Measurements from ENCODE around the gene LARGE2.
A peak's percentile ranks its signal among the peaks of the same experiment; 100 is the strongest.

The LARGE2 gene

GRCh38 chr11:45922425-45923082 lies at the start of gene LARGE2:
Gene LARGE2, plus strand, starts transcription at chr11:45922656. Its CDS starts 227 bp downstream, at chr11:45922883.
- no peak for DNase-seq

- no peak for DNase-seq
These were observed 46.1 kb upstream of the LARGE2 start for GRCh38 chr11:45876401-45876800.

DNA sequence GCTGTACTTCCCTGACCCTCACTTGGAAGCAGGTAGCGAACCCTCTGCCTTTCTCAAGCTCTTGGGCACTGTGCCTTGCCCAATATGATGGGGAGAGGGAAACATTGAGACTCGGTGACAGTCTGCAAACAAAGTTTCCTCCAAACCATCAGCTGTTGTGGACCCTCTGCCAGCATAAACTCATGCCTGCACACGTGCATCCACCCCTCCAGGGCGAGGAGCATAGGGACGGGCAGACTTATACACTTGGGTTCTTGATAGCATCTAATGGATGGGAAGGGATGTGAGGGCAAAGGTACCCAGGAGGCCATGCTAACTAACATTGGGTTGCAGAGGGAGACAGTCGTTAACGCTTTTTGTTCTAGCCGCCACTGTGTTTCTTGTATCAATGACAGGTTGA lies 45.2 kb upstream of the LARGE2 start:
- no peak for DNase-seq

GRCh38 chr11:45877845-45878244 lies 44.6 kb upstream of the LARGE2 start:
- DNase-seq = no peak

DNA sequence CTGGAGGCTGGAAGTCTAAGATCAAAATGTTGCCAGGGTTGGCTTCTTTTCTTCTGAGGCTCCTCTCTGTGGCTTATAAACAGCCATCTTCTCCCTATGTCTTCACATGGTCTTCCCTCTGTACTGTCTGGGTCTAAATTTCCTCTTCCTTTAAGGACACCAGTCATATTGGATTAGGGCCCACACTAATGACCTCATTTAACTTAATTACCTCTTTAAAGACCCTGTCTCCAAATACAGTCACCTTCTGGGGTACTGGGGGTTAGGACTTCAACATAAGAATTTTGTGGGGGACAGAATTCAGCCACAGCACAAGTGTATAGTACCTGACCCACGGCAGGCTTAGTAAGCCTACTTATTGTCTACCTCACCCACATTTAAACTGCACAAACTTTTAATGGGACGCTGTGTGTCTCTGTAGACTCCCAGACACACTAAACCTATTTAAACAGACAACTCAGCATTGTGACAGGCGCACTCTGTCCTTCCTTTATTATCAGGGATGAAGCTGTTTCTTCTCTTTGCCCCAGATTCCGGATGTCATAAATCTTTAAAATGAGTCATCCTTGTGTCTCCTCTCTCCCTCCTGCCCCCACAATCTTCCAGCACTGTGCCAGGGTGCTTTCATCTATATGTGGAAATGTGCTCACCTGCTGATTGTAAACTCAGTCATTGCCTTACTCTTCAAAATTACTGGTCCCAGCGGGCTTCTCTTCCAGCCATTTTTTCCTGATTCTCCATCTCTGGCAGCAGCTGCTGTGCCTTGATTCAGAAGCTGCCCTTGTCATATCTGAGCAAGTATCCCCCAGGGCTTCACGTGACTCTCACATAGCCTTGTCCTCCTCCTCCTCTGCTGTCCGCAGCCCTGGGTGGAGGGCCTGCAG lies 42.4 kb upstream of the LARGE2 start:
- no peak for DNase-seq

DNA sequence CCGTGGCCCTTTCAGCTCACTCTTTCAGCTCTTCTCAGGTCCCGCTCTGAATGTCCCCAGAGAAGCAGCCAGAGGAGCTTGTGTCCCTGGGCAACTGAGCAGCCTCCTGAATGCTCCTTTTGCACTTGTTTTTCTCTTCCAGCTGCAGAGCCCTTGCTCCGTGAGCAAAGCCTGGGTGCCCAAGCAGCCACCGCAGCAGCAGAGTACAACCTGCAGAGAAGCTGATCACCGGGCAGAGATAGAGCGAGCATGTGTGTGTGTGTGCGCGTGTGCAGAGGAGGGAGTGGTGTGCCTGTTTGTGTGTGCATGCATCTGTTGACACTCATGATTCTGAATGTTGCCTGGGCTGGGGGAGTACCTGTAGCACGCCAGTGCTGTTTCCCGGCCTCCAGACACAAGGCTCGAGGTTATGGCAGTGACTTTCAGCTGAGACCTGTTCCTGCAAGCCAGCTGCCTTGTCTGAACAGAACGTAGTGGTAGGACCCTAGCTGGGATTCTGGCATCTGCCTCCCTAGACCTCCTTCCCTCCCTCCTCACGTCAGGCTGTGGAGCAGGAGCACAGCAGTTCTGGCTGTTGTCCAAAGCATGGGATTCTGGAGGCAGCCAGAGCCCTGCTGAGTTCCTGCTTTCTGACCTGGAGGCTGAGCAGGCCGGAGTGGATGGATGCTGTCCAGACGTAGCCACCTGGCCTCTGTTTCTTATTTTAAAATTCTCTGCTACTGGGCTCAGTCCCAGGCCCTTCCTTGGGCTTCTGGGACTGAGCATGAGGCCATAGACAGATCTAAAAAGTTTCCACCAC lies 41.5 kb upstream of the LARGE2 start:
- DNase-seq = peak; percentile 74 to 96

GRCh38 chr11:45881708-45882368 lies 40.6 kb upstream of the LARGE2 start:
- peak; percentile 51 to 90 for DNase-seq

- no peak for DNase-seq
These were observed 37.8 kb upstream of the LARGE2 start for GRCh38 chr11:45884596-45885185.

- DNase-seq = peak in 1 of 2 experiments; percentile 76
These were observed 37.1 kb upstream of the LARGE2 start, which contains the start of gene MAPK8IP1 for GRCh38 chr11:45885274-45885920. Gene MAPK8IP1, plus strand, starts transcription at chr11:45885651. Its CDS starts 170 bp downstream, at chr11:45885821.

- no peak for DNase-seq
These were observed 36.3 kb upstream of the LARGE2 start for GRCh38 chr11:45885921-45886721.

DNA sequence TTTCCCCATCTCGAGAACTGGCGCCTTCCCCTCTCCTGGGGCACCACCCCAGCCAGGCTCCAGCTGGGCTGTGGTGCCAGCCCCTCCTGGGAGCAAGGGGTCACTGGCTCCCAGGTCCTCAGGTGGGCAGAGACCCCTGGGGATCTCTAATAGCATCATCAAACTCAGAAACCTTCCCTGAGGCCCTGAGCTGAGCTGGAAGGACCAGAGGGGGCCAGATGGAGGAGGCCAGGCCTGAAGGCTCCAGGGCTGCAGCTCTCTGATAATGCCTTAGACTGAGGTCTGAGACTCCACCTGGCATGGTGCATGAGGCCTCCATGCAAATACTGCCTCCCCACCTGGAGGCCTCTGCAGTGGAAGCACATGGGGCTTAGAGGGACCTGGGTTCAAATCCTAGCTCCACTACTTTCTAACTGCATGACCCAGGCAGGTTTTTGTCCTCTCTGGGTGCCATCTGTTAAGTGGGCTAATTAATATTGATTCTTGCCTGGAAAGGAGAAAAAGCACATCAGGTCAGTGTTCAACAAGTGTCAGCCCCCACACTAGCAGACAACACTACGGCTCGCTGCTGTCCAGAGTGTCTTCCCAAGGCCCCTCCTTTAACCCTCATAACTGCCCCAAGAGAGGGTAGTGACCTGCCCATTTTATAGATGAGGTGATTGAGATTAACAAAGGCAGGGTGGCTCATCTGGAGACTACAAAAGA lies 35.5 kb upstream of the LARGE2 start:
- no peak for DNase-seq

DNA sequence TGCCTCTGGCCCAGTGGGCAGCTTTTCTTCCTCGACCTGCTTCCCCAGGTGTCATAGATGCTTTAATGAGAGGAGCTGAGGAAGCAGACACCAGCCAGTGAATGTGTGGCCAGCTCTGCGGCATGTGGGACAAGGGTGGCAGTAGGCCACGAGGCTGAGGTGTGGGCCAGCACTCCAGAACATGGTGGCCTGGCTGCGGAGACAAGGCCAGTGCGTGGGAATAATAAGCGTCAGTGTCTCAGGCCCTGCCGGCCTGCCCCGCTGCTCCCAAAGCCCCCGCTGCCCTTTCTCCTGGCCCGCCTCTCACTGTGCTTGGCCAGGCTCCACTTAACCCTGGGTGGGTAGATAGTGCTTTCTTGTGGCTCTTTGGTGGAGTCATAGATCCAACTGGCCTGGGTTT lies 34.9 kb upstream of the LARGE2 start:
- DNase-seq = no peak

GRCh38 chr11:45889555-45889954 lies 32.9 kb upstream of the LARGE2 start:
- no peak for DNase-seq

DNA sequence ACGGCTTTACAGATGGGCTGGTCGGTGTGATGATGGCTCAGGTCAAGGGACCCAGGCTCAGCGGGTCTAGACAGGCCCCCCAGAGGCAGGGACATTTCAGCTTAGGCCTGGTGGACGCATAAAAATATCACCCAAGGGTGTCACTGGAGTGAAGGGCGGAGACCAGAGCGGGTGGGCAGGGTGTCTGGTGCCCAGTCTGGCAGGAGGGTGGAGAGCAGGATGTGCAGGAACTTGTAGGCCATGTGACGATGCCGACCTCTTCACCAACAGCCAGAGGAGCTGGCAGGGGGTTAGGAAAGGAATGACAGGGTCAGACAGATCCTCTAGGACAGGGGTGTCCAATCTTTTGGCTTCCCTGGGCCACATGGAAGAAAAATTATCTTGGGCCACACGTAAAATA lies 32.5 kb upstream of the LARGE2 start:
- no peak for DNase-seq

DNA sequence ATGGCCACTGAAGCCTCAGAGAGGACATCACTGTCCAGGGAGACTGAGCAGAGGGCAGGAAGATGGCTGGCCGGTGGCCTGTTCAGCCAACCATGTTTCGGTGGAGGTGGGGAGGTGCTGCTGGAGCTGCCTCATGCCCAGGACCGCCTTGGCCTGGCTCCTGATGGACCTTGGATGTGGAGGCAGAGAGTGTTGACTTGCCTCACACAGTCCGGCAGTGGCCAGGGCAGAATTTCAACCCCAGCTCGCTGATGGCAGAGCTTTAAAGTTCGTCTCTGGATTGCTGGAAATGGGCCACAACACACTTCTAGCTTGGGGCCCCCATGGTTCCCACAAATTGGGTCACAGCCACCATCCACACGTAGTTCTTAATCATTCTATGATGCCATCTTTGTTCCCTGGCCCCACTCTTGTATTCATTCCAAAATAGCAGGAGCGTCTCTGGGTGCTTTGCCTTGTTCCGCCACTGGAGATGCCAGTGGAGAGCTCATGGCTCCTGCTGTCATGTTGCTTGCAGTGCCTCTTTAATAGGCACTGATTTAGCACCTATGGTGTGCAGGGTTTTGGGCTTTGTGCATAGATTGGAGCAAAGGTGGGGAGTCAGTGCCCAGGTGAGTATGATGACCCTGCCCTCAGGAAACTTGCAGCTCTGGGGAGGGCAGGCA lies 31.4 kb upstream of the LARGE2 start:
- no peak for DNase-seq

- DNase-seq = no peak
These were observed 29.6 kb upstream of the LARGE2 start for GRCh38 chr11:45892856-45893255.

DNA sequence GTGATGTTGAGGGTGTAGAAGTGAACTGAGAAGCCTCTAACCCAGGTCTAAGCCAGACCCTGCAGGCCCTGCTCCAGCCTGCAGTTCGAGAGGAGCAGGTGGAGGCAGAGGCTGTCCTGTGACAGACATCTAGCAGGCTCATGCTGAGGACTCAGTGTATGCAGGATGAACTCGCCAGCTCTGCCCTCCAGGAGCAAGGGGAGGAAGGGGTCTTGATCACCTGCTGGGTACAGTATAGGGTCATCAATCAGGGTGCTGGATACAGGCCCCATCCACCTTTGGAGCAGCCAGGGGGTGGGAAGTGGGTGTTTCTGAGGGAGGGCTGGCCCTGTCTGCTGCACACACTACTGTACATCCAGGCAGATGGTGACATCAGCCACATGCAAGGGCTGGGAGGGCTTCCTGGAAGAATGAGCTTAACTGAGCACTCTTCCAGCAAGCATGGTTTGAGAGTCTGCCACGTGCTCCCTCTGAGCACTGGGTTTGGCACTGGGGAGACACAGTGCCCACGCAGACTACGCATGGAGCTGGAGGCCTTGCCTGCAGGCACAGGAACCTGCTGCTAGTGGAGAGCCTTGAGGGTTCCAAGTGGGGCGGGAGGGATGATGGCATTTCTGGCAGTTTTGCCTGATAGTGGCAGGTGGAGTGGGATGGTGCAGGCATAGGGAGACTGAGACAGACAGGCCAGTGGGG lies 27.8 kb upstream of the LARGE2 start:
- DNase-seq = no peak

GRCh38 chr11:45895553-45896259 lies 26.8 kb upstream of the LARGE2 start:
- no peak for DNase-seq
